HG03066 (cell line): ENCODE measurements around the gene UCK1.

Experiments used
- ATAC-seq: cut with Tn5 transposase; IDR thresholded peaks from one replicate; pipeline ENCODE4 v1.9.1; 2021; ENCODE audit warnings: low read depth; ENCODE audit not compliant: unreplicated experiment

UCK1 gene

DNA sequence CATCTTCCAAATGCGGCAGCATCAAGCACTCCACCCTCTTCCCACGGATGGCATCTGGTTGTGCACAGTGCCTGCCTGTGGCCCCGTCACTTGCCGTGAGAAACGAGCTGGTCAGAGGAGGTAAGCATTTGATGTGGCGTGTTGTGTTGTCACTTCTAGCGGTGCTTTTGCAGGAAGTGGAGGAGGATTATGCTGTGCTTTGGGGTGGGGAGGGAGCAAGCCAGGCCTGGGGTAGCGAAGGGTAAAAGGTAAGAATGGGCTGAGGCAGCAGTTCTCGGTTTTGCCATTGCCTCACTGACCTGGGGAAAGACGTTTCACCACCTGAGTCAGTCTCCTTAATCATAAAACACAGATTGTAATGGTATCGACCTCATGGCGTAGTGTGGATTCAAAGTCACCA is 30.7 kb downstream of the UCK1 start:
- ATAC-seq: no peak

- no peak for ATAC-seq
Measured at GRCh38 chr9:131499254-131499767, 31.8 kb downstream of the UCK1 start.

- ATAC-seq: no peak
Measured at GRCh38 chr9:131496844-131497405, 34.1 kb downstream of the UCK1 start.

DNA sequence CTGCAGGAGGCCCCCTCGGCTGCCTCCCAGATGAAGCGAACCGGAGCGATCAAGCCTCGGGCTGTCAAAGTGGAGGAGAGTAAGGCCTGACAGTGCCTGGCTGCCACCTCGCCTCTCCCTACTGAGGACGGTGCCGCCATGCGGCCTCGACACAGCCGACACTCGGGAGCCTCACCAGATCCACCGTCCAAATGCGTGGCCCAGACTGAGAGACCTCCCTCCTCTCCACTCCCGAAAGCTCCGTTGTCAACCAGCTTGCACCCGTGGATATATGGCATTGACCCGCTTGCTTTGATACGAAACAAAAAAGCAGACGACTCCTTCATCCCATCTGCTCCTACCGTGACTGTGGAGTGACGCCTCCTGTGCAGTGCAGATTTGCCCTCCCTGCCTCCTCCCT is 35.3 kb downstream of the UCK1 start:
- no peak for ATAC-seq

DNA sequence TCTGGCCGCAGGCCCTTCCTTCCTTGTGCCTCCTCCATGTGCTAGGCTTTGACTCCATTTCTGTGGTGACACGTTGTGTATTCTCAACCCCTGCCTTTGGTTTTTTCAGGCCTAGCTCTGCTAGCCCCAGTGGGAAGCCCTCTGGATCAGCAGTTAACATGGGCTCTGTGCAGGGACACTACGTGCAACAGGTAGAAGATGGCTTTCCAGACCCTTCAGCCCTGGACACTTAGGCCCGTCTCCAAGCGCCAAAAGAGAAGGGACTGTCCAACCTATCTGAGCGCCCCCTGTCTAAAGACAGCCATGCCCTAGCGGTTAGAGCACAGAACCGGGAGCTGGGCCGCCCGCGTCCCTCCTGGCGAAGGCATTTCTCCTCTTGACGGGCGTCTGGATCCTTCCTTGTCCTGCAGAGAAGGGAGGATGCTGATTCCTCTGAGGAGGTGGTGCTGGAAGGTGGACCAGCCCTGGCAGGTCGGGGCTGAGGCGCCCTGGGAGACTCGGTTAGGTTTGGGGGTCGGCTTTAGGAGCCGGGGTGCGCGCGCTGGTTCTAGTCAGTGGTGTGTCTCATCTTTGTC is 36.7 kb downstream of the UCK1 start:
- no peak for ATAC-seq

DNA sequence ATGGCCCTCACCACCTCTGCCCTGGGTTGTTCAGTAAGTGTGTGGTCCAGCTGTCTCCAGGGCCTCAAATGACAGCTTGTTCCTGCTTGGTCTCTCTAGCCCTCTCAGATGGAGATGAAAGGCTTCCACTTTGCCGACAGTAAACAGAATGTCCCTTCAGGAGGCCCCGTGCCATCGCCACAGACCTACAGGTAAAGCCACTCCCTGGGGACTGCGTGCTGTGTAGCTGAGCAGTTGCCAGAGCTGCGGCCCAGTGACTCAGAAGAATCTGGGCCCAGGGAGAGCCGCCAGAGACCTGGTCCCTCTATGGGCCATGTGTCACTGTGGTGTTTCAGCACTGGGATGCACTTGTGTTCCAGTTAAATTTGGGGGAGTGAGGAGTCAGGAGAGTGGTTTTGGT is 39.0 kb downstream of the UCK1 start:
- ATAC-seq: no peak

GRCh38 chr9:131491001-131491710 is 39.9 kb downstream of the UCK1 start:
- no peak for ATAC-seq

DNA sequence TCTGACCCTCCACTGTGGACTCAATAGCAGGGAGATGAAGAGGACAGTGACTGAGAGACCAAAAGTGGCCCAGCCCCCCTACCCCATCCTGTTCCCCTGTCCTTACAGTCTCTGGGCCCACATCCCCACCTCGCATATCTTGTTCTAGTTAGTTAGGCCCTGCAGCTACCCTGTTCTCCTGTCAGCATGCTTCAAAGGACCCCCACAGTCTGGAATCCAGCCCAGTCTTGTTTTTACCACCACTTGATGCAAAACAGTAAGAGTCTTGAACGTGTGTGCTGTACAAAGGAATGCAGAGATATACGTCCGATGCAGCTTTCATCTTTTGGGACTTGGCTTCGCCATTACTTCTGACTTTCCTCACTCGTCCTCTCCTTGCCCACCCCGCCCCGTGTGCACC is 40.5 kb downstream of the UCK1 start:
- no peak for ATAC-seq

DNA sequence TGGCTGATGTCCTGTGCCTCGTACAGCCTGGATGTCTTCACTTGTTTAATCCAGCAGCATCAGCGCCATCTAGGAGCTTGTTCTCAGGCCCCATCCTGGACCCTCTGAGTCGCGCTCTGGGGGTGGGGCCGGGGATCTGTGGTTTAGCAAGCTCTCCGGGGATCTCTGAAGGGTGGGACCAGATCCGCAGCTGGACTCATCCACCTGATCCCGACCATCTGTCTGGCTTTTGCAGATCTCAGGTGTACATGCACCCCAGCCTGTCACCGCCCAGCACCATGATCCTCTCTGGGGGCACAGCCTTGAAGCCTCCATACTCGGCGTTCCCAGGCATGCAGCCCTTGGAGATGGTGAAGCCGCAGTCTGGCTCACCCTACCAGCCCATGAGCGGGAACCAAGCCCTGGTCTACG is 43.4 kb downstream of the UCK1 start:
- ATAC-seq: no peak

- ATAC-seq: no peak
Measured at GRCh38 chr9:131487001-131487400, 44.1 kb downstream of the UCK1 start.

GRCh38 chr9:131485728-131486422 is 45.2 kb downstream of the UCK1 start:
- ATAC-seq: no peak

DNA sequence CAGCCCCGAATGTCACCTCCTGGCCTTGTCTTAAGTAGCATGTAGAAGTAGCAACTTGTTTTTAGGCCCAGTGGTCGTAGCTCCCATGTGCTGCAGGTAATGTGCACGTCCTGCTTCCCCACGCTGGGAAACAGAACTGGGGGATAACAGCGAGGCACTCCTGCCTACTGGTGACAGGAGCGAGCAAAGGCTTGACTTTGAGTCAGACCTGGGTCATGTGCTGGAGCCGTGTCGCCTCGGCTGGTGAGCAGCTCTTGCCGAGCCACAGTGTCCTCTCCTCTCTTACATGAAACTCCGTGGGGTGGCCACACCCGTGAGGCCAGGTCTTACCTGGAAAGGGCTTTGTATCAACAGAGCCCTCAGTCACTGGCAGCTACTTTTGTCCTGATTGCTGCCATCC is 45.9 kb downstream of the UCK1 start:
- no peak for ATAC-seq

- no peak for ATAC-seq
Measured at GRCh38 chr9:131484560-131485185, 46.4 kb downstream of the UCK1 start.

GRCh38 chr9:131484051-131484445 is 47.0 kb downstream of the UCK1 start:
- ATAC-seq: no peak

GRCh38 chr9:131483319-131484050 is 47.6 kb downstream of the UCK1 start:
- ATAC-seq: no peak

DNA sequence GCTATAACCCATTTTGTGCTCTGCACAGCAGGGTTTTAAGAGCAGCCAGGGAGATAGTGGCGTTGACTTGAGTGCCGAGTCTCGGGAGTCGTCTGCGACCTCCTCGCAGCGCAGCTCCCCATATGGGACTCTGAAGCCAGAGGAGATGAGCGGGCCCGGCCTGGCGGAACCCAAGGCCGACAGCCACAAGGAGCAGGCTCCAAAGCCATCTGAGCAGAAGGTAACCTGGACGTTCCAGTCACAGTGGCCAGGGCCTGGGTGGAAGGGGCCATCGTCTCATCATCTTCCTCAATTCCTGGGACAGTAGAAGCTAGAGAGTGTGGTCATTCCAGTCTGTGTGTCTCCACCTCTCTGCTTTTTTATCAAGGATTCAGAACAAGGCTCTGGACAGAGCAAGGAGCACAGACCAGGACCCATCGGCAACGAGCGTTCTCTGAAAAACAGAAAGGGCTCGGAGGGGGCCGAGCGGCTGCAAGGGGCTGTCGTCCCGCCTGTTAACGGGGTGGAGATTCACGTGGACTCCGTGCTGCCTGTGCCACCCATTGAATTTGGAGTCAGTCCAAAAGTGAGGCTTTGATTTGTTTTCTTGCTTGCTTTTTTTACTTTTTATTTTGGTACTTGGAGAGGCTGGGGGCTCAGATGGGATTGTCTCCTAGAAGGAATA is 48.6 kb downstream of the UCK1 start:
- ATAC-seq: no peak

DNA sequence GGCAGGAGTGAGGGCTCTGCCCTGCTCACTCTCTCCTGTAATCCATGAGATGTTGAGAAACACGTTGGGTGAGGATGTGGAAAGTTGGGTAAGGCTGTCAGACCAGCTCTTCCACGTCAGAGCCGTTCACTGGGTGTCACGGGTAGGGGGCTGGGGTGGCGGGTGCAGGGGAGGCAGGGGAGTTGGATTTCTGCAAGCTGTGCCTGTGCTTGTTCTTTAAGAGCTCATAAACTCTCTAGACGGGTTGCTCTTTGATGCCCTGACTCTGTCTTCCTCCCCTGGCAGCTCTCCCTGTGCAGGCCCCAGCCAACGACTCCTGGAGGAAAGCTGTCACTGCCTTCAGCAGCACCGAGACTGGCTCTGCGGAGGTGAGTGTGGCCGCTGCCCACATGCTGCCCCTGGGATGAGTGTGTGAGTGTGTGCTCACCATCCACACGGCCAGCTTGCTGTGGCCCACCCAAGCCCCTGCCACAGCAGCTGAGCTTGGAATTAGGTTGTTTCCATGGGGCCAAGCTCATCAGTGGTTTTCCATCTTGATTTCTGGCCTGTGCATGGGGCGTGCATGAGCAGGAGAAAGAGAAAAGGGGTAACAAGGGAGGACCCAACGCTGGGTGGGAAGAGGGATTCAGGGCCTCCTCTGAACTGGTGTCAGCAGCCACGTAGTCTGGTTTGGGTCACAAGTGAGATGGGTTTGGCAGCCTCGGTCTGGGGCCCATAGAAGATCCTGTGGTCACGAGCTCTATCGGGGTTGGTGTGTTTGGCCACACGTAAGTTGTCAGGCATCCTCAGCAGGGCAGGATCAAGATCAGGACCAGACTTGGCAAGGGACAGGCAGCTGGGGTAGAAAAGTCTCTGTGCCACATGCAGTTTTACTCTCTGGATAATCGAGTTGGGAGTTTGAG is 49.4 kb downstream of the UCK1 start:
- ATAC-seq: no peak

DNA sequence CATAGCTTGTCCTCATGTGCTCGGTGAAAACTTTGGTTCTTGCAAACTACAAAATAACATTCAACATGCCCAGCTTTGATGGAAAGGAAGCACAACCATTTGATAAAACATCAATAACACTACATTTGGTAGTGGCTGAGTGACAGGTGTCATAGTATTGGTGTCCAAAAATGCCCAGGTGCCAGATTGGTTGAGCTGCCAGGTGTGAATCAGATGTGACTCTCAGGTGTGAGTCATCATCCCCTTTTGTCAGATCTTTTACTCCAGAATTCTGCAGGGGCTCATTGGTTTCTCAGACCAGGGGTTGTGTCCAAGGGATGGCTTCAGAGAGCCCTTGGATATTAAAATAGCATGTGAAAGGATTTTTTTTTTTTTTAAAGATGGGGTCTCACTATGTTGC is 50.8 kb downstream of the UCK1 start:
- ATAC-seq: no peak

- no peak for ATAC-seq
Measured at GRCh38 chr9:131478911-131479310, 52.2 kb downstream of the UCK1 start.
